Effector memory CD8-positive, alpha-beta T cell (primary cell): Measurements from ENCODE around the gene NDUFB7.

Experiments used
- ATAC-seq: fragments of 150-1000 bp; cut with Tn5 transposase; replicated peaks from 2 replicates; pipeline ENCODE4 v1.10.0; 2021; ENCODE audit warnings: mild to moderate bottlenecking, moderate library complexity
- DNase-seq, 3 experiments: peaks; one replicate each; pipeline ENCODE4 v3.0.0; 2021
- H3K27ac Mint-ChIP-seq, 2 donors: one replicate each; pipeline ENCODE4 v1.8.0; 2022; ENCODE audit warnings: mild to moderate bottlenecking in 2 of 2, mixed read lengths in 2 of 2, moderate library complexity in 2 of 2
- H3K27me3 Mint-ChIP-seq, 2 donors: one replicate each; pipeline ENCODE4 v1.8.0; 2022; ENCODE audit warnings: mixed read lengths in 2 of 2
- H3K36me3 Mint-ChIP-seq: one replicate; pipeline ENCODE4 v1.8.0; 2022; ENCODE audit warnings: mild to moderate bottlenecking, moderate library complexity, mixed read lengths; ENCODE audit not compliant: insufficient read depth
- H3K4me1 Mint-ChIP-seq, 2 donors: one replicate each; pipeline ENCODE4 v1.8.0; 2022; ENCODE audit warnings: low read depth in 2 of 2, mixed read lengths in 2 of 2
- H3K4me3 Mint-ChIP-seq, 2 donors: one replicate each; pipeline ENCODE4 v1.8.0; 2022; ENCODE audit warnings: mild to moderate bottlenecking in 2 of 2, mixed read lengths in 2 of 2, moderate library complexity in 2 of 2
- H3K9me3 Mint-ChIP-seq, 2 donors: one replicate each; pipeline ENCODE4 v1.8.0; 2022; ENCODE audit warnings: mixed read lengths in 2 of 2

The NDUFB7 gene

DNA sequence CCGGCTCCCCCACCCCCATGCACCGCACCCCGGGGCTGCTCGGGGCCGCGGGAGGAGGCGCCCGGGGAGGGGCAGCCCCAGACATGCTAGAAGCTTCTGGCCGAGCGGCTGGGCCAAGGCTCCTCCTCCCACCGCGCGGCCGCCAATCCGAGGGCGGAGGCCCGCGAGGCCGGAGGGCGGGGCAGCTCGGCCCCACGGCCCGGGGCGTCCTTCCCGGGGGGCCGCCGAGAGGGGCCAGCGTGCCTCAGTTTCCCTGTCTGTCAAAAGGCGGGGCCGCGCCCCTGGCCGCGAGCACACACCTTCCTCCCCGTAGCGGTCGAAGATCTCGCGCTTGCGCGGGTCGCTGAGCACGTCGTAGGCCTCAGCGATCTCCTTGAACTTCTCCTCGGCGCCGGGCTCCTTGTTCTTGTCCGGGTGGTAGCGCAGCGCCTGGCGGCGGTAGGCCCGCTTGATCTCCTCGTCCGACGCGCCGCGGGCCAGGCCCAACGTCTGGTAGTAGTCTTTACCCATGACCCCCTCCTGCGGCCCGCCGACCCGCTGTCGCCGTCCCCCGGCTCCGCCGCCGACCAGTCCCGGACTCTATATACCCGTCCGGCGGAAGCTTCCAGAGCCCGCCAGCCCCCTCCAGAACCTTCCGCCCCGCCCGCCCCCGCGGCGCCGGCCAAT, 53.9 kb downstream of the NDUFB7 start, which contains the start of gene DNAJB1:
TSS of gene DNAJB1 (minus strand) at position 558 of the 666 bp plus-strand sequence. CDS start at position 510, 48 bp downstream.
- H3K9me3 Mint-ChIP-seq, result no peaks in the 10 kb centered on the region
- H3K4me1 Mint-ChIP-seq, result peaks cover 53% of the 10 kb centered on the region in 2 donors
- DNase-seq (peak in 2 of 3 experiments; percentile 51 to 56), ATAC-seq (peak; percentile 49)
- H3K27ac Mint-ChIP-seq, result peak within 1 kb of the TSS; percentile 98
- H3K27me3 Mint-ChIP-seq, result no peaks in the 10 kb centered on the region
- peaks cover 78% of the 10 kb centered on the region for H3K36me3 Mint-ChIP-seq
- peak within 1 kb of the TSS; percentile 96 for H3K4me3 Mint-ChIP-seq

DNA sequence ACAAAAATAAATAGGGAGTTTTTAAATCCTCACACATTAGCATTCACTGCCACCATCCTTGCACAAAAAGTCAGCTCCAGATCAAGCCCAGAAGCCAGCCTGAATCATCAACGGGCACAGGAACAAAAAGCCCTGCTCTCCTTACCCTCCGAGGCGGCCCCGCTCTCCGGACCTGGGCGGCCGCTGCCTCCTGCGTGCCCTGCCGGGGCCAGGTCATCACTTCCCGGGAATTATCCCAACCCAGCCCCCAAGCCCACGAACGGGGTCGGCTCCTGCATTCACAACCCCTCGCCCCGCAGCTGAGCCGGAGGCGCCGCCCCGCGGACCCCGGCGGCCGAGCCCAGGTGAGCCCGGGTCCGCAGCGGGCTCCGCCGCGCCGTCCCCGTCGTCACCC, 54.4 kb downstream of the NDUFB7 start:
- ATAC-seq (no peak), DNase-seq (no peak)
- H3K27me3 Mint-ChIP-seq, result no peaks in the 10 kb centered on the region
- H3K9me3 Mint-ChIP-seq, result no peaks in the 10 kb centered on the region
- H3K4me1 Mint-ChIP-seq, result peaks cover 47% of the 10 kb centered on the region in 2 donors
- peak overlapping the region; percentile 98 for H3K27ac Mint-ChIP-seq
- peaks cover 78% of the 10 kb centered on the region for H3K36me3 Mint-ChIP-seq
- peak overlapping the region; percentile 96 for H3K4me3 Mint-ChIP-seq

DNA sequence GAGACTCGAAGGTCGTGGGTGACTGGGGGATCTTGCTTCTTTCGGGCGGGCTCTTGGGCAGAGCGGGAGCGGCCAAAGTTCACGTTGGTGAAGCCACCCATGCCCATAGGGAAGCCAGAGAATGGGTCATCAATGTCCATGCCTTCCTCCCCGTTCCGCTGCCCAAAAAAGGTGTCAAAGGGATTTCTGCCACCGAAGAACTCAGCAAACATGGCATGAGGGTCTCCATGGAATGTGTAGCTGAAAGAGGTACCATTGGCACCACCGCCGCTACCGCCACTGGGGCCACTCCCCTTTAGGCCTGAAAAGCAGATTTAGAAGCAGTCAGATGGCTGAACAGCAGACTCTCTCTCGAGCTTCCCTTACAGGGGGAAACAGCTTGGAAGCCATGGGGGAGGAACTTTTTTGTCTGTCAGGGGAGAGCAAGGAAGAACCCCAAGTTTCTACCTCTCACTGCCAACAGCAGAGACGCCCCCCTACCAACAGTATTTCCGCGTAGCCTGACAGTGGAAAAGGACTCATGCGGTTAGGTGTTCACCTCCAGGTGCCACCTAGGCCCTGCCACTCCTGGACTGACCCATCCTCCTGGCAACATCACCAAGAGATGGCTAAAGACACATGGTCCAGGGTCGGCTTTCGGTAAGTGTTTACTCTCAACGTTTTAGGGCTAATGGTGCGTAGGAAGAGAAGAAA, 55.0 kb downstream of the NDUFB7 start:
- ATAC-seq, result no peak
- no peak for DNase-seq
- Mint-ChIP-seq H3K27ac (peak overlapping the region; percentile 98), H3K9me3 (no peaks in the 10 kb centered on the region), H3K4me3 (peak overlapping the region; percentile 96), H3K4me1 (peaks cover 42% of the 10 kb centered on the region in 2 donors), H3K27me3 (no peaks in the 10 kb centered on the region), H3K36me3 (peaks cover 77% of the 10 kb centered on the region)
